Stimulated activated CD4-positive, alpha-beta T cell treated with anti-CD3 and anti-CD28 coated beads, Interleukin-4, amount 100 ng/mL, for 4 hours (primary cell): ENCODE results near the gene PCAT7.
"Not testable (repeated sequence)": the region's sequence is repeated elsewhere in the genome, so short reads cannot be mapped to it uniquely, and the experiment has no call there.

Source experiments
- DNase-seq, 2 experiments: peaks; one replicate each; pipeline ENCODE4 v3.0.0-alpha.2; 2020

The PCAT7 gene

DNA sequence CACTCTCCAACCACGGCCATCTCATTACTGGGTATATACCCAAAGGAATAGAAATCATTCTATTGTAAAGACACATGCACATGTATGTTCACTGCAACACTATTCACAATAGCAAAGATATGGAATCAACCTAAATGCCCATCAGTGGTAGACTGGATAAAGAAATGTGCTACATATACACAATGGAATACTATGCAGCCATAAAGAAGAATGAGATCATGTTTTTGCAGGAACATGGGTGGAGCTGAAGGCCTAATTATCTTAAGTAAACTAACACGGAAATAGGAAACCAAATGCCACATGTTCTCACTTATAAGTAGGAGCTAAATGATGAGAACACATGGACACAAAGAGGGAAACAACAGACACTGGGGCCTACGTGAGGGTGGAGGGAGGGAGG is 9.4 kb downstream of the PCAT7 start:
- not testable (repeated sequence) for DNase-seq

DNA sequence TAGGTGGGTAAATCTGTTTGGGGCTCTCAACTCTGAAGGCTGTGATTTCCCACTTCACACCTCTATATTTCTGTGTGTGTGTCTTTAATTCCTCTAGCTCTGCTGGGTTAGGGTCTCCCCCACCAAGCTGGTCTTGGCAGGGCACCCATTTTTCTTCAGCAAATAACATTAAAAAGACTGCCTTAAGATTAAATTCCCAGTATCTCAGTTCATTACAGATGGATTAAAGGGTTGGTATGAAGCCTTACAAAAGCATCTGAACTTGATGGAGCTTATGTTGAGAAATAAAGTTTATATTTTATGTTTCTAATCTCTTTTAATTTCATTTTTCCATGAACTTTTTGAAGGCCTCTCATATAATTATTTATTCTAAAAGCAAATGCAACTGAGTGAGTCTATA is 11.7 kb downstream of the PCAT7 start:
- DNase-seq: no peak

DNA sequence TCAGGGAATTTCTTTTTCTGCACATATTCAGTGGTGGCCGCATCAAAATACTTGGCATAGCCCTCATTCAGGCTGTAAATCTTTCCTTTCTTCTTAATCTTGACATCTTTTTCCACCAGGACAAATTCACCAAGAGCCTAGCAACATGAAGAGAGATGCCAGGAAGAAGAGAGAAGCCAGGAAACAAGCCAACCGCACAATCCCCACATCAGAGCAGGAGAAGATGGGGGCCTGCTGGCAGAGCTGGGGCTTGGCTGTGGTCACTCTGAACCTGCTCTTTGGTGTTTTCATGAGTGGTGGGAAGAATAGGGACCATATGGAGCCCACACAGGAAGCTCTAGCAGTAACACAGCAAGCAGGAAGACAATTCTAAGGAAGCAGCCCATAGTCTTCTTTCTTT is 12.4 kb downstream of the PCAT7 start:
- no peak for DNase-seq

DNA sequence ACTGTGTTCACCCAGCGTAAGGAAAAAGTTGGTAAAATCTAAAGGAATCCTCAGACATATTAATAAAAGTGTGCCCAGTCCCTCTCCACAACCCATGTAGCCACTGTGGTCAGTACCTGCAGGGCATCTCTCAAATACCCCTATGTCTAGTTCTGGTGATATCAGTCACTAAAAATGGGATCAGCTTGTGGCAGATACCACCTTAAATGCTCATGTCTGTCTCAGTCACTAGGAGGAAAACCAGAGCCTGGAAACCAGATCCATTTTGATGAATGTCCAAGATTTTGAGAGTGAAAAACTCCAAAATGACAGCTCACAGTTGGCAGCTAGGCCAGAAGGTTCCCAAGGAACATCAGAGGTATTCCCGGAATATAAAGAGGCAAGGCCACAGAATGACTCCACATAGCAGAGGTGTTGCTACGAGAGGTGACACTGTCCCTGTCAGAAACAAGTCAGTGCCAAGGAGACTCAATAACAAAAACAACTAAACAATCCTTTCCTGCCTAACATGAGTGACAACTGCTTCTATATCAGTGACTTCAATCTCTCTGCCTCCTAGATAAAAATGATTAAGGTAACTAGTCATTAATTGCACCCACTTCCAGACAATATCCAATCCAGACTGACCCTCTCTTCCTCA is 13.5 kb downstream of the PCAT7 start:
- DNase-seq: no peak

DNA sequence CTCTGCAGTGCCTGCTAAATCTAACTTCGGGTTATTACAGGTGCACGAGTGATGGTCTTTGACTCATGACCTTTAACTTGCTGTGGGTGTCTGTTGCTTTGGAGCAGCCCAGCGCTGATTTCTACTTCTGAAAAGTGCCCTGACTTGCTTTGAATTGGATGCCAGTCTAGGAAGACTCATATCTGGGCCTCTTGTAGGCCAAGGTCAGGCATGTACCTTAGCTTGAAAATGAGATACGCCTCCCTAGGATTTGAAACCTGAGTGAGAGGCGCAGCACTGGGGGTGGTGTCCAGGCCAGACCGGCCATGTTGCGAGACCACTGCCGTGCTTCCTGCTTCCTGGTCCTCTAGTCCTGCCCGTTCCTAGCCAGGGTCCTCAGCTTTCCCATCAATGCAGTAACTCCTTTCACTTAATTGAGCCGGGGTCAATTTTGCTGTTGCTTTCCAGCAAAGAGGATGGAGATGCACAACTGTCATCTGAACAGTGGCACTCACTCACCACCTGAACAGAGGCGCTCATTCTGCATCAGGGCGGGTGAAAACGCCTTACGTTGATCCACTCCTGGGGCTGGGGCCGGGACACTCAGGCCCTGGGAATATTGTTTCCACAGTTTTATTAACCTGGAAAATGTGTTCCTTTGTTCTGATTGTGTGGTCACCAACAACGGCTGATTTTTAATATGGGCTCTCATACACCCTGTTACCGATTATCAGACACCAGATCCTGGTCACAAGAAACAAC is 14.3 kb downstream of the PCAT7 start:
- no peak for DNase-seq

DNA sequence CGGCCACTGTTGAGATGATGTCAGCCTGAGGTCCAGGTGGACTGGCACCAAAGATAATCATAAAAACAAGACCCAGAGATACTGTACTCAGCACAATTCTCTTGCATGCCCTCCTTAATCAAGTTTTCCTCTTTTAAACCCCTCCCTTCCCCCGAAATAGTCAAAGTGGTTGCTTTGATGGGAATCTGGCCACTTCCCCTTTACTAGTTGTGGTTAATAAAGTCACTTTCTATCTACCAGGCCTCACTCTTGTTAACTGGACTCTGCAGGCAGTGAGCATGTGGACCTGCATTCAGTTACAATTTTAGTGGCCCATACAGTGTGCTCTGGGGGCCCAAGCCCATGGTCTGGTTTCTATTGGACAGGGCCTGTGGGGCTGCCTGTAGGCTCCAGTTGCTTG is 21.2 kb downstream of the PCAT7 start:
- no peak for DNase-seq

DNA sequence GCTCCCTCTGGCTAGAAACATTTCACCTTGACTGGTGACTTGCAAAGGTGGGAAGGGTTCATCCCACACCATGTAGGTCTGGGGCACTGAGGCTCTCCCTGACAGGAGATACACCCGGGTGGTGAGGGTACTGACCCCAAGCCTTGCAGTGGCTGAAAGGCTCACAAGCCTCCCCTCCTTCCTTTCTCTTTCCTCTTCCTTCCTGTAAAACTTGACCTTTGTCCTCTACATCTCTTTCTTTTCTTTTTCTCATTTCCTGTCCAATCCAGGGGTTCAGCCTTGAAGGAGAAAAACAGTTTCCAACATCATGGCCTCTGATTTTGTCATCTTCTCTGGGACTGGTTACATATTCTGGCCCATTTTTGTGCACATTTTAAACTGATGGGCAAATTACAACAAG is 22.2 kb downstream of the PCAT7 start:
- DNase-seq: no peak

DNA sequence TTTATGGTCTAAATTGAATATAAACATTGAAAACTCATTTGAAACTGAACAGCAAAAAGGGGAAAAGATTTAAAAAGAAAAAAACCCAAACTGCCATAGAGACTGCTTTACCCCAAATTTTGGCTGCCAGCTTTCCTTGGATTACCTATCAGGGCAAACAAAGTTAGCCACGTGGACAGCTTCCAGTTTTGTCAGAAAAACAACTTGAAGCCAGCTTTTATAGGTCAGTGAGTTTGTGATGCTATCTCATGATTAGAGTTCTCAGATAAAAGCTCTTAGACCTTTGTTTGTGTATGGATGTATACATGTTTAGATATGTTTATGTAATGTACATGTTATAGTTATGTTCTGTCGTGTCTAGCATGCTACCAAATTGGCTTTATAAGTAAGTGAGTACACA is 22.7 kb downstream of the PCAT7 start:
- DNase-seq: no peak

DNA sequence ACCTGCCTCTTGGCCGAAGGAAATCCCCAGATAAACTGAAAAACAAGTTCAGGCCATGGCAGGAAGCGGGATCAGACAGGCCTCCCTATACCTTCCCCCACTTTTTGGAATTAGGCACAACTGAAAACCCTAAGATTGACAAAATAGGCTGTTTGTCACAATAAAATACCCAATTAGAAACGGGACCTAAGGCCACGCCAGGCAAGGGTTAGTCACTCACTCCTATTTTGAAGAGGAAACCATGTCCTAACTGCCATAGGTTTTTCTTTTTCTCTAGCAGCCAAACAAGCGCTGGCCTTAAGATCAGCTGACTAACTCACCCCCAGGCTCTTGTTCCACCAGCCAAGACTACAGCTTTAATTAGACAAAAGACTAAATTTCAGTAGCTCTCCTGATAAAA is 26.8 kb downstream of the PCAT7 start:
- no peak for DNase-seq

DNA sequence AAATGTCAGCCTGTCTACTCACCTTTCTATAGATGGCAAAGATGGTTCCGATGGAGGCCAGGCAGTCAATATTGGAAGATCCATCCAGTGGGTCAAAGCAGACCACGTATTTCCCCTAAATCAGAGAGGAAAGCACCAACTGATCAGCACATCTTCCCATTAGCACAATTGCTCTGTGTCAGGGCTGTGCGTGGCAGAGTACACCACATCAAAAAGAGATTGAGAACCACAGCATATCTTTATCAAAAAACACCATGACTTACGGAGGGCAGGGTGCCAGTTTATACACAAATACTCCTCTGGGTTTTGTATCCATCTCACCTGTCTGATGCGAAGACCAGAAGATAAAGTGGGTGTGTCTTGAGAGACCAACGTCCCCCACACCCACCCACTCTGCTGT is 29.7 kb downstream of the PCAT7 start:
- DNase-seq: no peak

DNA sequence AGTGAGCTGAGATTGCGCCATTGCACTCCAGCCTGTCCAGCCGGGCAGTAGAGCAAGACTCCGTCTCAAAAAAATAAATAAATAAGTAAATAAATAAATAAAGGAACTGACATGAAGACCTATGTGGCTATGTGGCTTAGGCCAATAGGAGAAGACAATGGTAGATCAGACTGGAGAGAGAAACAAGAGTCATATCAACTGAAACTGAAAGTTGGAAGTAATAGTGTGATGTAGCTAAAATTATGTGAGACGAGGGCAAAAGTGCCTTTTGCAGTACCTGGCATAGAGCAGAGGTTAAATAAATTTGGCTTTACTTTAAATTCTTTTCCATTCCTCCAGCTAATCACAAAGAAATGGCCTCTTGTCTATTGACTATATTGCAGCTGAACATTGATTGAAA is 31.4 kb downstream of the PCAT7 start:
- no peak for DNase-seq

DNA sequence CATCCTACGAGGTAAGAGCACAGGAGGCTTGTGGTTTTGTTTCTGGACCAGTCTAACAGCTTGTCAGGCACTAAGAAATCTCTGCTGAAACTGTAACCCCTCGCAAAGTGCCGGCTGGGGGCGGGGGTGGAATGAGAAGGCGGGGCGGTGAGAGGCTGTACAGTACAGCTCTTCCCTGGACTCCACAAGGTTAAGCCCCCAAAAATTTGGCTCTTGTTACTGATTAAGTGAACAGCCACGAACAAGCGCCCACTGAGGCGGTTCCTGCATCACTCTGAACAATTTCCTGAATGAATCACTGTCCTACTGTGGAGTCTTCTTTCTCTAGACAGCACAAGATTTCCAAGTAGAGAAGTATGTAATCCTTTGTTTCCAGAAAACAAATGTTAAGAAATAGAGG is 31.9 kb downstream of the PCAT7 start:
- no peak for DNase-seq

DNA sequence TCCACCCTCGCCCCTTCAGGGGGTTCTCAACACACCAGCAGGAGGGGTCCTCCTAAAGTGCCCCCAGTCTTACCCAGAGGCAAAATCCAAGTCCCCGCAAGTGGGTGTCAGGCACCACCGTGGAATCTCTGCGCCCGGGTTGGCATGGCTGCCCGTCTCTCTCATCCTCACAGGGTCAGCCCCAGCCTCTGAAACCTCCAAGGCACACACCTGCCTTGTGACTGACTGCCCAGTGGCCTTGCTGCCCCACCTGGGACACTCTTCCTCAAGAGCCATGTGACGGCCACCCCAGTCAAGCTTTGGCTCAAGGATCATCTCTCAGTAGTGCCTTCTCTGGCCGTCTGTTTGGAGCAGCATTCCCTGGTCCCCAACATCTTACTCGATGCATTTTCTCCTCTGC is 33.8 kb downstream of the PCAT7 start:
- no peak for DNase-seq

DNA sequence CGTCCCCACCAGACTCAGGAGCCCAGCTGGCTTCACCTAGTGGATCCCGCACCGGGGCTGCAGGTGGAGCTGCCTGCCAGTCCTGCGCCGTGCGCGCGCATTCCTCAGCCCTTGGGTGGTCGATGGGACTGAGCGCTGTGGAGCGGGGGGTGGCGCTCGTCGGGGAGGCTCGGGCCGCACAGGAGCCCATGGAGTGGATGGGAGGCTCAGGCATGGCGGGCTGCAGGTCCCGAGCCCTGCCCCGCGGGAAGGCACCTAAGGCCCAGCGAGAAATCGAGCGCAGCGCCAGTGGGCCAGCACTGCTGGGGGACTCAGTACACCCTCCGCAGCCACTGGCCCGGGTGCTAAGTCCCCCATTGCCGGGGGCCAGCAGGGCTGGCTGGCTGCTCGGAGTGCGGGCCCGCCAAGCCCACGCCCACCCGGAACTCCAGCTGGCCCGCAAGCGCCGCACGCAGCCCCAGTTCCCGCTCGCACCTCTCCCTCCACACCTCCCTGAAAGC is 36.2 kb downstream of the PCAT7 start:
- not testable (repeated sequence) for DNase-seq

DNA sequence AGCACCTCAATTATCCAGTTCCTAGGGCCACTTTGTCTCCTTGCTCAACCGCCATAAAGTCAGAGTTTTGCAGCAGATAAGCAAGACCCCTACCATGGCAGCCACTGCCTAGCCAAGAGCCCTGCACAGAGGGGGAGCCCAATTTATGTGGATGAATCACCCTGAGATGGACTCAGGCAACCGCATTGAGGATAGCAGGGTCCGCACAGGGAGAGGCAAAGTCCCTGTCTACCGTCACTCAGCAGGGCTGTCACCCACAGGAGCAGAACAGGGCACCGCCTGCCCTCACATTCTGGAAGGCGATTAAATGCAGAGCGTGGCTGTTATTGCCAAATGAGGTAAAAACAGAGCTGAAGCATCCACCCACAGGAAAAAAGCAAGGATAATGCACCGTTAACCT is 37.0 kb downstream of the PCAT7 start:
- DNase-seq: no peak

DNA sequence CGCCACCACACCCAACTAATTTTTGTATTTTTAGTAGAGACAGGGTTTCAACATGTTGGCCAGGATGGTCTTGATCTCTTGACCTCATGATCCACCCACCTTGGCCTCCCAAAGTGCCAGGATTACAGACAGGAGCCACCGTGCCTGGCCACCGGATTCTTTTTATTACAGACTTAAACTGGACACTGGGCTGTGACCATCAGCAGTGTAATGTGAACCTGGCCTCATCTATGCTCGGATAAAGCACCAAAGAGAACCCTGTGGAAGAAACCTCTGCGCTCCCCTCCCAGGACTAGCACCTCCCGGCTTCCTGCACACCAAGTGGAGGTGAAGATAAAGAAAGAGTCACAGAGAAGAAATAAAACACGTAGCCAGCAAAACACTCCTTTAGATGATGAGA is 37.8 kb downstream of the PCAT7 start:
- not testable (repeated sequence) for DNase-seq

DNA sequence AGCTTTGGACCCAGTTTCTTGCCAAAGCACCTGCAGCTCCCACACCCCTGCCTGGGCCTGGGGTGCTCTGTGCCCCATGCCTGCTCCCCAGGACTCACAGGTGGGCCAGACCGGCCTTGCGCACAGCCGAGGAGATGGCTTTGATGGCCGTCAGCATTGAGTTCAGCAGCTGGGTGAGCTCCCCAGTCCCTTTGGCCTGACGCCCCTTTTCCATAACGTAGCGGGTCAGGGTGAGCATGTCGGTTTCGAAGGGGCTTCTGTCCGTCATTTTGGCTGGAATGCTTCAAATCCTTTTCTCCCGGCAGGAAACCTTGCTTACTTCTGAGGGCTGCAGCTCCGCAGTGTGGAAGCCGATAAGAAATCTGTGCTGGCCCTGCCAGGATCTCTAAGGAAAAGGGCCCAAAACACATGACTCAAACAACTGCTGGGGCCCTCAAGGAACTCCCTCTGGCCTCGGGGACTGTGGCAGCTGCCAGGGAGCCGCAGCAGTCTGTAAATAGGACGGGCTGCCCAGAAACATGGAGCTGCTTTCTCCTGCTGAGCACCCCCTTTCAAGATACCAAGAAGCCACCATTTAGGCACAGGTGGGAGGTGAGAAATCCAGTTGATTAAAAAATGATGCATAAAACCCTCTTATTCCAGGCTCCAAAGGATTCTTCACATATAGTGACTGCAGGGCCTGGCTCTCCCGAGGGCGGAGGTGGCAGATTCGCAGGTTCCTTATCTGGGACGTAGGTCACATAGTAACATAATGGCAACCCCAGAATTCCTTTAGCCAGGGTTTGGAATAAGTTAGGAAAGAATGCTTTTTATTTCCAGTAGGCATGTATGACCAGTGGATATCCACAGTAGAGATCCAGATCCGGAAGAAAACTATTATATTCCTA is 38.8 kb downstream of the PCAT7 start, which contains the start of gene FBP2:
Gene FBP2, minus strand, starts transcription at position 366 of the 887 bp plus-strand sequence. Its CDS starts 98 bp downstream, at position 268.
- DNase-seq: no peak

DNA sequence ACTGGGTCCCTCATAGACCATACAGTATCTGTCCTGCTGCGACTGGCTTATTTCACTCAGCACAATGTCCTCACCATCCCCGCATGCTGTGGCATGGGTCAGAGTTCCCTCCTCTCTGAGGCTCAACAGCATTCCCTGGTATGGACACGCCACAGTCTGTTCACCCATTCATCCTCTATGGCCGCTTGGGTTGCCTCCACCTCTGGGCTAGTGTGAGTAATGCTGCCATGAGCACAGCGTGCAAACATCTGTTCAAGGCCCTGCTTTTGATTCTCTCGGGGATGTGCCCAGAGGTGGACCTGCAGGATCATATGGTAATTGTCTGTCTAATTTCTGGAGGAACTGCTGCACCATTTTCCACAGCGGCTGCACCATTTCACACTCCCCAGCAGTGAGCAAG is 44.2 kb downstream of the PCAT7 start:
- no peak for DNase-seq

DNA sequence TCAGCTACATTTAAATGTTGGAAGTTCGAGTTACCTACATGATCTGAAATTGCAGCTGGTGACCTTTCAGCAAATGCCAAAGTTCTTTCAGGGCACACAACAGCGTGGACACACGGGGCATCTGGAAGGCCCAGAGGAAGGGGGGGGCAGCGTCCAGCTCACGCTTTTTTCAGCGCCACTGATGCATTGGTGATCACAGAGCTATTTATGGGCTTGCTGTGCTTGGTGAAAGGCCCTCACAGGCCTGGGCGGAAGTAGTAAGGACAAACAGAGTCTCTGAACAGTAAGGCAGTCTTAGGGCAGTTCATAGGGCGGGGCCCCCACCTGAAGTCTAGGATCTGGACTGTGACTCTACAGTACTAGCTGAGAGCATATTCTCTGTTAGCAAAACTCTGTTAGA is 45.4 kb downstream of the PCAT7 start:
- DNase-seq: no peak

DNA sequence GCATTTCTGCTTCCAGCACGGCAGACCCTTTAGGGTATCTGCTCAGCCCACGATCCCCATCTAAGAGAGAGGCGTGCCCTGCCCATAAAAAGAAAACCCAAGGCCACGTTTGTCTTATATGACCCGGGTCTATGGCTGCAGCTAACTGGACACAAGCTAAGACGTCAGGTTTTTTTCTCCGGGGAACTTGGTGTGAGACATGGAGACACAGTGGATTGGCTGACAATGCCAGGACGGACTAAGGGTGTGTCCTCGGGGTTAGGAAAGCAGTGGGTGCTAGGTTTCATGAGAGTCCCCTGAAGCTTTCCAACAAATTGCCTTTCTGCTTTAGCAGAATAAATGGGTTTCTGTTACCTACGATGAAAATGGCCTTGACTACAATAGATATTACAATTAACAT is 45.8 kb downstream of the PCAT7 start:
- no peak for DNase-seq

DNA sequence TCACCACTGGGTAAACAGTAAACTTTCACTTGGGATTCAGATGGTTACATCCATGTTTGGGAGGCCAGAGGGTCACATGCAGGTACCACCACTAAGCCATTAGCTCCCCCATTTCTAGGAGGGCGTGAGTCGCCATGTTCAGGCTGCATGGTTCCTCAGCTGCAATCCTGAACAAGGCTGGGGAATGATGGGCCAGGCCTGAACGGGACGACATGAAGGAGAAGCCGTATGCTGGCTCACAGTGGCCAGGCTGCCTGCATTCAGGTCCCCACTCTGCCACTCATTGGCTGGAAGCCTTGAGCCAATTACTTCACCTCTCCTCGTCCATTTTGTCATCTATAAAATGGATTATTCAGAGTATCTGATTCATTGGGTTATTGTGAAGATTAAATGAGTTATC is 47.8 kb downstream of the PCAT7 start:
- no peak for DNase-seq

DNA sequence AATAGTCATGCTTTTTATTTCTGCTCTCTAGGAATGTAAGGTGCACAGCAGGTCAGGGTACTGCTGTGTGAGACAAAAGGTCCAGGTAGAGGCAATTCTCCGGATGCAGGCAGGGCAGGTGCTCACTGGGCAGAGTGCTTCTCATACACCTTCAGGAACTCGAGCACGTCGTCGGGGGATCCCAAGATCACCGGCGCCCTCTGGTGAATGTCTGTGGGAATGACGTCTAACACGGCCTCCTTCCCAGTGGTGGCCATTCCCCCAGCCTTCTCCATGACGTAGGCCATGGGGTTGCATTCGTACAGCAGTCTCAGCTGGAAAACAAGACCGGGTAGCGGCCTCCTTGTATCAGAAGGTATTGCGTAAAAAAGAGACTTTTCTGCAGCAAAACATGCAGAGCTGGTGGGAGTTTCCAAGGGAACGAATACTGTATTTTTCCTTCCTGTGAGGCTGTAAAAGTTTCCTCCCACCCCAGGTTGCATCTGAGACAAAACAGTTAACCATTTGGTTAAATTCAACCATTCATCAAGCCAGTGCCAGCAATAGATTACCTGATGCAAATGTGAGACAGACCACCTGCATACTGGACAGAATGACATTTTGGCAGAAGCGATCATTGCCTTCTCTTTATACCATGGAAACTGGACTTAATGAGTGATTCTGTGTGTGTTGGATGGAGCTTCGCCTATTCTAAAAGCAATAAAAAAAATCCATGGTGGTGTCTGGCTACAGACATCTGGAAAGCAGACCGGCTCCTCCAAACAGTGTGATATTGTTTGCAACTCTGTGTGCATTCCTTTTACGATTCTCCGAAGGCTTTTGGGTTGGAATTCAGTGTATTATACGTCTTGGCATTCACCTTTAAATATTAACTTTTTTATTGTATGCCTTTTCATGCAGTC is 48.6 kb downstream of the PCAT7 start:
- DNase-seq: peak; percentile 48 to 56
